GM12864 (cell line): ENCODE results near the gene SCFD2.

ENCODE experiments used
- DNase-seq: peaks from one replicate; pipeline ENCODE4 v3.0.0-alpha.2; 2011; ENCODE audit warnings: low read depth
- H3K4me3 ChIP-seq: 2 replicates; pipeline ENCODE4 v1.5.1; 2011; ENCODE audit warnings: mild to moderate bottlenecking, low read depth, low read length, control low read depth
- CTCF ChIP-seq: IDR thresholded peaks from 2 replicates; pipeline ENCODE4 v1.5.1; 2011; ENCODE audit warnings: low read depth, mild to moderate bottlenecking, moderate library complexity, low read length, control low read depth, inconsistent platforms; ENCODE audit errors: missing control alignments

Gene SCFD2

GRCh38 chr4:53076374-53076958 lies 289.4 kb downstream of the SCFD2 start:
- no peak for DNase-seq

GRCh38 chr4:53075162-53075785 lies 290.6 kb downstream of the SCFD2 start:
- TF ChIP-seq CTCF: no peak
- DNase-seq: no peak
- no peak overlapping the region for H3K4me3 ChIP-seq

More at GRCh38 chr4:53076374-53076958, 289.4 kb downstream of the SCFD2 start:
- no peak overlapping the region for H3K4me3 ChIP-seq
- TF ChIP-seq CTCF: no peak

DNA sequence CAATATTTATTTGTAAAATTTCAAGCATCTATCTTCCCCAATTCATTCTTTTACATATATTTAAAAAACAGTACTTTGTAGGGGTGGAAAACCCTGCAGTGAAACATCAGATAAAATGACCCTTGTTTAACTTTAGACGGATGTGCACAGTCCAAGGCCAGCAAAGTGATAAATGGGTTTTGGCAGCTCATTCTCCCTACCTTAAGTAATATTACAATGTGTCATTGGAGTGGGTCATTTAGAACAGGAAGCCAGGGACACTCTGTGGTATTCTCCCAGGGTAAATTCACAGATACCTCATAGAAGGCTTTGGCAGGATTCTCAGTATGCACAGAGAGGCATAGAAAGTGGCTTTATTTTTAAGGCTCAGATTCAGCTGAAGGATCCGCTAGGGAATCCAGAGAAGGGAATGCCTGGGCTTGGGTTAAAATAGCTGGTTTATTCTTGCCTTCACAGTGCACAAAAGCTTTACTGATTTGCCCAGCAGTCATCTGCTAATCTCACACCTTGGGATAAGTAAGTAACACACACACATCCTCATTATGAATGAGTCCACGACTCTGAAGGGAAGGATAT lies 297.0 kb downstream of the SCFD2 start:
- H3K4me3 ChIP-seq: no peak overlapping the region
- no peak for TF ChIP-seq CTCF
- DNase-seq: no peak

- TF ChIP-seq CTCF: no peak
- DNase-seq: no peak
- H3K4me3 ChIP-seq: no peak overlapping the region
These were observed 298.6 kb downstream of the SCFD2 start for GRCh38 chr4:53067125-53067802.

DNA sequence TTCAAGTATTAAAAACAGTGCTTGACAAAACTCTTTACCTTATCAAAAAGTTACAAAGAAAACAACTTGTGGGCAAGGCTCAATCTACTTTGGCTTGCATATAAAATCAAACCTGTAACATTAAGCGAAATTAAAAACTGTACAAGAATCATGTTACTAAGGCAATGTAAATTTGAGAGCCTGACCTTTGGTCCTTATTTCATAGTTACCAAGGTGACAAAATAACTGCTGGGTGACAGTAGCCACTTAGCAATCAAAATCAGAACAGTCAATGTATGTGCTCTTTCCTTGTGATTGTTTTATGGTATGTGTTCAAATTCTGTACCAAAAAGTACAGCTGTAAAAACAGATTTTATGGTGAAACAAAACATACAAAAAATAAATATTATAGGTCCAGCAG lies 299.7 kb downstream of the SCFD2 start:
- no peak overlapping the region for H3K4me3 ChIP-seq
- DNase-seq: no peak
- TF ChIP-seq CTCF: no peak

DNA sequence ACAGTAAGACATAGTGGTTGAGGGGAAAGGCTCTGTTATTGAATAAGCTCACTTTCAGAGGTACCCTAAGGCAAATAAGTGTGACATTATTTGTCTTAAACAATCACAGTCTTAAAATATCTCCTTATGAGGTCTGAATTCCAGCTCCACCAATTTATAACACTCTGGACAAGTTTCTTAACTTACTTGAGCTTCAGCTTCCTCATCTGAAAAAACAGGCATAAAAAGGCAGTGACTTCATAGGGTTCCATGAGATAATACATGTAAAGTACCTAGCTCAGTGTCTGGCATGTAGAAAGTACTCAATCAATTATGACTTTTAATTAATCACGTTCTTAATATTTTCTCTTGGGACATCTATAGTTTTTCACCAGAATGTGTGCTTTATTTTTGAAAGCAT lies 301.3 kb downstream of the SCFD2 start:
- DNase-seq: no peak
- H3K4me3 ChIP-seq: no peak overlapping the region
- no peak for TF ChIP-seq CTCF
